KOPT-K1 (cell line): ENCODE measurements around the gene ARAF.
"Not testable (repeated sequence)": the region's sequence is repeated elsewhere in the genome, so short reads cannot be mapped to it uniquely, and the experiment has no call there.

Source experiments
- H3K27ac ChIP-seq: fragments of 200-600 bp; sonication (generic); 2 replicates; pipeline ENCODE4 v1.5.1; 2016; ENCODE audit warnings: antibody characterized with exemption, mild to moderate bottlenecking, low read depth, low read length; ENCODE audit not compliant: poor library complexity, severe bottlenecking
- H3K36me3 ChIP-seq: fragments of 200-600 bp; sonication (generic); 2 replicates; pipeline ENCODE4 v1.5.1; 2017; ENCODE audit warnings: antibody characterized with exemption, mild to moderate bottlenecking, low read length, moderate library complexity; ENCODE audit not compliant: insufficient read depth
- H3K9me3 ChIP-seq: fragments of 200-600 bp; sonication (generic); 2 replicates; pipeline ENCODE4 v1.5.1; 2017; ENCODE audit warnings: antibody characterized with exemption, low read length, mild to moderate bottlenecking; ENCODE audit not compliant: insufficient read depth, poor library complexity, severe bottlenecking

The ARAF gene

DNA sequence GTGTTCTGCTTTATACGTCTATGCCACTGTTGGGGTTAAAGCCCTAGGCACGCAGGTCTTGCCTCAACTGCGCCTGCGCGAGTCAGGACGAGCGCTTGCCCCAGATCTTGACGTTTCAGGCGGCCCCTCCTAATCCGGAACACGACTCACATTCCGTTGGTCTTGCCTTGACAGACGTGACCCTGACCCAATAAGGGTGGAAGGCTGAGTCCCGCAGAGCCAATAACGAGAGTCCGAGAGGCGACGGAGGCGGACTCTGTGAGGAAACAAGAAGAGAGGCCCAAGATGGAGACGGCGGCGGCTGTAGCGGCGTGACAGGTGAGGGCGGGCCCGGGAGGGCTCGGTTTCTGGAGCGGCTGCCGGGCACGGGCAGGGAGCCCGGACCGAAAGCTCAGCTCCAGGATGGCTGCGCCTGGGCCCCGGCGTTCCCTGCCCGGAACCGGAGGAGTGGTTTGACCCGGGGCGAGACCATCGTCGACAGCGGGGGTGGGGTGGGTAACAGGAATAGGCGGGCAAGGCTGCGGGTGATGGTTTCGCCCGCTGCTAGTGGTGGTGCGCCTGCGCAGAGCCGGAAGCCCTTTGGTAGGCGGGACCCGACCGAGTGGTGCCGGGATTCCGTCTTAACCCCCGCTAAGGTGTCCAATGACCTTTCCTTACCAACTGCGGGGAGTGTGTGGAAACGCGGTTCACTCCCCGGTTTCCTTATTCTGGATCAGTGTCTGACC lies at the start of gene ARAF:
ARAF (plus strand) TSS at position 272 of the 725 bp plus-strand sequence. CDS start 1,763 bp downstream, outside the sequence.
- Histone ChIP-seq H3K27ac (peak within 1 kb of the TSS; percentile 86), H3K36me3 (peaks cover 31% of the 10 kb centered on the region), H3K9me3 (no peaks in the 10 kb centered on the region)

DNA sequence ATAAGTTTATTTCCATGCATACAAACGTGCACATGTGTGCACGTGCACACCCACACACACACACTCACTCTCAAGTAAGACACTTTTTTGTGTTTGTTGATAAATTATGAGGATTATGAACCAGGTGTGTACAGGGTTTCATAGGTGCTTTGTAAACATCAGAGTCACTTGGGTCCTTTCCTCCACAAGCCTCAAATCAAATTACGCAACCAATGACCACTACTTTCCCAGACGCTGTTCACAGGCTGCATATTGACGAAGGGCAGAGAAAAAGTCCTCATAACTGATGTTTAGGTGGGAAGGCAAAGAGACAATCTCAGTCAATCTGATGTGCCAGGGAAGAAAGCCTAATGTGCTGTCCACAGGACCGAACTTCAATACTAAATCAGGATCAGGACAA lies 48.6 kb upstream of the ARAF start:
- not testable (repeated sequence) for H3K36me3 ChIP-seq, H3K27ac ChIP-seq, H3K9me3 ChIP-seq

DNA sequence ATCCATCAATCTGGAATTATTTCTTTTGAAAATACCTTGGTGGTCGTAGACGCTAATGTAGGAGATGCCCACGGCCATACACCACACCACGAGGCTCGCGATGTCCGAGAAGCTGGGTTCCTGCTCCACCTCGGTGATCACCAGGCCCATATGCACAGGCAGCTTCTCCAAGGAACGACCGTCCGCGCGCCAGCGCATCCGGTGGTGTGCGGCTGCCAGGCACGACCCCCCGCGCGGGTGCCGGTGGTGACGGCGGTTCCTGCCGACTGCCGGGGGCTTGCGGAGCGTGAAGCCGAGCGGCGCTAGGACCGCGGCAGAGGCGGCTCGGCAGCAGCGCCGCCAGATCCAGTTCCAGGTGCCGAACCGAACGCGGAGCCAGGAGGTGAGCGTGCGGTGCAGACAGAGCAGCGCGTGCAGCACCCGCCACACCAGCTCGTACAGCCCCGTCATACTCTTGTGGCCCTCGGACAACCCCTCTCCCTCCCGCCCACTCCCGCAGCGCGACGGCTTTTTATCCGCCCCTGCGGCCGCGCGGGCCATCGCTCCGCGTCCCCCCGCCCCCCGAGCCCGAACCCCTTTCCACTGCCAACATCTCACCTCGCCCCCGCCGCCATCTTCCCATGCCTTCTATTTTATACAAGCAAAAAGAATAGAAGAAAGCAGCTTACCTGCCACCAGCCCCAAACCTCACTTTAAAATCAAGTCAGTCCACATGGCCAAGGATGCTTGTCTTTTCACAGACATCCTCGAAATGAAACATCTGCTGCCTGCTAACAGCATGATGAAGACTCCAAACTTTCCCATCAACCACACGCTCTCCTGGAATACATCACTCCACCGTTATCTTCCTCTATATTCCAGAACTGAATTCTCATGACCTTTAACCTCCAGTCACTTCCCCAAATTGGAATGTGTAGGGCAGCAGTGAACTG lies 47.7 kb upstream of the ARAF start:
- H3K36me3 ChIP-seq, H3K9me3 ChIP-seq: not testable (repeated sequence)
- H3K27ac ChIP-seq: peak overlapping the region; percentile 44

DNA sequence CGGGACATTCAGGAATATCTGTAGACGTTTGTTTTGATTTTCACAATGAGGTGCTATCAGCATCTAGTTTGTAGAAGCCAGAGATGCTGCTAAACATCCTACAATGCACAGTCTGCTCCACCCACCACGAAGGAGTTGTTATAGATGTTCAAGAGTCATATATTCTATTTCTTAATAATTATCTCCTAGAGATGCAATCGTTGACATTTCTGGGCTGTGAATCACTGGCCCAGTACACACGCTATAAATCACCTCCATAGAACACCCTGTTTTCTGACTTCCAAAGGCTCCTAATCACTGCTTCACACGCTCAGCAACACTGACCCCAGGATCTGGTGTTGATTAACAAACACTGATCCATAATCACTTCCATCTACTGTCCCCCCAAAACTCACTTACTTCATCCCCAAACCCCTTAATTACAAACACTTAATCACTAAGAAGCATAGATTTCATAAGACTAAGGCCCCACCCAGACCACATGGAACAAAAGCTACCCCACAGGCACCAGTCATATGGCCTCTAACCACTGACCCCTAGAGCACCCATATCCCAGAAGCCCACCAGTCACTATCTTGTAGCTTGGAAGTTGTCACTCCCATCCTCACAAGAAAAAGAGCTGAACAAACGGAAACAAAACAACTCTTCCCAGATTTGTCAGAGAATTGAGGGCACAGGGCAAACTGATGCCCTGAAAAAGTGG lies 46.3 kb upstream of the ARAF start:
- Histone ChIP-seq H3K36me3 (no peaks in the 10 kb centered on the region), H3K9me3 (no peaks in the 10 kb centered on the region), H3K27ac (no peak overlapping the region)

DNA sequence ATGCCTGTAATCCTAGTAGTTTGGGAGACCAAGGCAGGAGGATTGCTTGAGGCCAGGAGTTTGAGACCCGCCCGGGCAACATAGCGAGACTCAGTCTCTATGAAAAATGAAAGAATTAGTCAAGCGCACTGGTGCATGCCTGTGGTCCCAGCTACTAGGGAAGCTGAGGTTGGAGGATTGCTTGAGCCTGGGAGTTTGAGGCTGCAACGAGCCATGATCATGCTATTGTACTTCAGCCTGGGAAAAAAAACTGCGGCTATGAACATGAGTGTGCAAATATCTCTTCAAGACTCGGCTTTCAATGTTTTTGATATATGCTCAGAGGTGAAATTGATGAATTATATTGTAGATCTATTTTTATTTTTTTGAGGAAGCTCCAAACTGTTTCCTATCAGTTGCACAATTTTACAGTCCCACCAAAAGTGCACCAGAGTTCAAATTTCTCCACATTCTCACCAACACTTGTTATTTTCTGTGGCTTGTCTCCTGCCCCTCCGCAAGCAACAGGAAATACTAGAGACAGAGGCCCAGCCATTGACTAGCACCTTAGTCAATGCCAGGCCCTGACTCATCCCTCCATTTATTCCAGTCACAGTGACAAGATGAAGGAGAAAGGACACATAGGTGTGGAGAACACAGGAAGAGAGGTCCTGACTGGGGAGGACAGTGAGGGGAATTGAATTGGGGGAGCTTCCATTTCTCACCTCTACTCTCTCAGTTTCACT lies 44.9 kb upstream of the ARAF start:
- Histone ChIP-seq H3K27ac (no peak overlapping the region), H3K9me3 (no peaks in the 10 kb centered on the region), H3K36me3 (no peaks in the 10 kb centered on the region)

DNA sequence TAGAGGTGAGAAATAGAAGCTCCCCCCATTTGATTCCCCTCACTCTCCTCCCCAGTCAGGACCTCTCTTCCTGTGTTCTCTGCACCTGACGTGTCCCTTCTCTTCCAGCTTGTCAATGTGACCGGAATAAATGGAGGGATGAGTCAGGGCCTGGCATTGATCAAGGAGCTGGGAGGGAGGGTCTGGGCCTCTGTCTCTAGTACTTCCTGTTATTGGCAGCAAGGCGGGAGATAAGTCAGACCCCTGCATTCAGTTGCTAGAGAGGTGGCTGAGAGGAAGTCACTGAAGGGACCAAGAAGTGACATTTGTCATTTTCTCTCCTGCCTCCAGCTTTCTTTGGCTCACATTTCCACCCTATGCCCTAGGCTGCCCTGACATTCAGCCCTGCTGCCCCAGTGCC lies 42.9 kb upstream of the ARAF start:
- Histone ChIP-seq H3K9me3 (no peaks in the 10 kb centered on the region), H3K36me3 (no peaks in the 10 kb centered on the region), H3K27ac (no peak overlapping the region)

DNA sequence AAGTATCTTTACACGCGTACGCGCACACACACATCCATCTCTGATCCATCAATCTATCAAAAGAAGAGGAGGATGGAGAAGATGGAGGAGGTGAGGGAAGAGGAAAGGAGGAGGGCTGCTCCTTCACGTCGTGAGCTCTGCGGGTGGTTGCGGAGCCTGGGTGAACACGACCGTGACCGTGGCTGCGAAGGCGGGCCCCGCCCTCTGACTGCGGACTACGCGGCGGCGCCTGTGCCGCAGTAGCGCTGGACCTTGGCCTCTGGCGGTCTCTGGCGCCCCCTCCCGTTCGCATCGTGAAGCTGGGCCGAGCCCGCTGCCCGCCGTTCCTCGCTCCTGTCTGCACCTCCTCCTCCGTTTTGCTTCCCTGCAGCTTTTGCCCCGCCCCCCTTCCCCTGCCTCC lies 37.7 kb upstream of the ARAF start:
- peak overlapping the region; percentile 55 for H3K27ac ChIP-seq

DNA sequence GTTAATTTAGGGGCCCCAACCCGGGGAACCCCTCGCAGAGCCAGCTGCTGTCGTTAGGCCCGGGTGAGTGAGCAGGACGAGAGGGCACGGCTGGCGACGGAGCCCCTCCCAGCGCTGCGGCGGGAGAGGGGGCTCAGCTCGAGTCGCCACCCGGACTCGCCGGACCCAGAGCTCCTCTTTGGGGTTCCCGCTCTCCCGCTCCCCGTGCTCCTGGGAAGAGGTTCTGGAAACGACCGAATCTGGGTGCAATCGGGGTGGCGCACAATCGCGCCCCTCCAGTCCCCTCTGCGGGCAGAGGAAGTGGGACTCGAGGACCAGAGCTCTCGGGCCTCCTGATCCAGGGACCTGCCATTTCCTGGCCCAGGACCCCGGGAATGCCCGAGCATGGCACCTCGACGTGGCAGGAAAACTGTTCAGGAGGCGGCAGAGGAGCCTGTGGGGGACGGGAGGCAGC lies 37.3 kb upstream of the ARAF start:
- Histone ChIP-seq H3K9me3 (no peaks in the 10 kb centered on the region), H3K36me3 (no peaks in the 10 kb centered on the region)

More for the DNA sequence above, 37.7 kb upstream of the ARAF start:
- Histone ChIP-seq H3K9me3 (no peaks in the 10 kb centered on the region), H3K36me3 (no peaks in the 10 kb centered on the region)

DNA sequence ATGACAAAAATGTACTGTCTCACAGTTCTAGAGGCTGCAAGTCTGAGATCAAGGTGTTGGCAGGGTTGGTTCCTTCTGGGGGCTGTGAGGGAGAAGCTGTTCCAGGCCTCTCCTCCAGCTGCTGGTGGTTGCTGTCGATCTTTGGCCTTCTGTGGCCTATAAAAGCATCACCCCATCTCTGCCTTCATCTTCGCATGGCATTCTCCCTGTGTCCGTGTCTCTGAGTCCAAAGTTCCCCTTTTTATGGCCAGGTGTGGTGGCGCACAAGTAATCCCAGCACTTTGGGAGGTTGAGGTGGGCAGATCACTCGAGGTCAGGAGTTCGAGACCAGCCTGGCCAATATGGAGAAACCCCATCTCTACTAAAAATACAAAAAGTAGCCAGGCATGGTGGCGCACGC lies 31.5 kb upstream of the ARAF start:
- no peaks in the 10 kb centered on the region for H3K9me3 ChIP-seq
- no peak overlapping the region for H3K27ac ChIP-seq
- no peaks in the 10 kb centered on the region for H3K36me3 ChIP-seq

More for the DNA sequence above, 37.3 kb upstream of the ARAF start:
- peak overlapping the region; percentile 55 for H3K27ac ChIP-seq

DNA sequence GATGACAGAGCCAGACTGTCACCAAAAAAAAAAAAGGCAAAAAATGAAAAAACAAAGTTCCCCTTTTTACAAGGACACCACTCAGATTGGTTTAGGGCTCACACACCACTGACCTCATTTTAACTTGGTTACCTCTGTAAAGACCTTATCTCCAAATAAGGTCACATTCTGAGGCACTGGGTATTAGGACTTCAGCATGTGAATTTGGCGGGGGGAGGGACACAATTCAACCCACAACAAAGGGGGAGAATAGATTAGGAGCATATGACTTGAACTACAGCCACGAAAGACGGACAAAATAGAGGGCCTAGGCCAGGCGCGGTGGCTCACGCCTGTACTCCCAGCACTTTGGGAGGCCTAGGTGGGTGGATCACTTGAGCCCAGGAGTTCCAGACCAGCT lies 31.0 kb upstream of the ARAF start:
- H3K9me3 ChIP-seq: no peaks in the 10 kb centered on the region
- H3K36me3 ChIP-seq: no peaks in the 10 kb centered on the region
- H3K27ac ChIP-seq: no peak overlapping the region

DNA sequence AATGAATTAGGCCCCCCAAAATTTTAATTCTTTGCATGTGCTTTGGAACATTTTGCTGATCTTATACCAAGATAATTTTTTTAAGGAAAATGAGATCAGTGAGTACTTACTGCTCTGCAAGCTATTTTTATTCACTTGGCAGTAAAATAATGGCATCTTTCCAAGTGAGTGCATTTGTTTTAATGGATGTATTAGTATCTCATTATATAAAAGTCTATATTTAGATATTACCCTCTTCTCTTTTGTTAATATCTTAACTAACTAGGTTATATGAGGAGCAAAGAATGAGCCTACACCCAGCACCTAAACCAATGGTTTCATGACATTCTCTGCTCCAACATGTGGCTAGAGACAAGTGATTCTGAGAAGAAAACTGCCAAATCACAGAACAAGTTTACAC lies 21.1 kb upstream of the ARAF start:
- H3K36me3 ChIP-seq: no peaks in the 10 kb centered on the region
- H3K27ac ChIP-seq: no peak overlapping the region
- no peaks in the 10 kb centered on the region for H3K9me3 ChIP-seq

DNA sequence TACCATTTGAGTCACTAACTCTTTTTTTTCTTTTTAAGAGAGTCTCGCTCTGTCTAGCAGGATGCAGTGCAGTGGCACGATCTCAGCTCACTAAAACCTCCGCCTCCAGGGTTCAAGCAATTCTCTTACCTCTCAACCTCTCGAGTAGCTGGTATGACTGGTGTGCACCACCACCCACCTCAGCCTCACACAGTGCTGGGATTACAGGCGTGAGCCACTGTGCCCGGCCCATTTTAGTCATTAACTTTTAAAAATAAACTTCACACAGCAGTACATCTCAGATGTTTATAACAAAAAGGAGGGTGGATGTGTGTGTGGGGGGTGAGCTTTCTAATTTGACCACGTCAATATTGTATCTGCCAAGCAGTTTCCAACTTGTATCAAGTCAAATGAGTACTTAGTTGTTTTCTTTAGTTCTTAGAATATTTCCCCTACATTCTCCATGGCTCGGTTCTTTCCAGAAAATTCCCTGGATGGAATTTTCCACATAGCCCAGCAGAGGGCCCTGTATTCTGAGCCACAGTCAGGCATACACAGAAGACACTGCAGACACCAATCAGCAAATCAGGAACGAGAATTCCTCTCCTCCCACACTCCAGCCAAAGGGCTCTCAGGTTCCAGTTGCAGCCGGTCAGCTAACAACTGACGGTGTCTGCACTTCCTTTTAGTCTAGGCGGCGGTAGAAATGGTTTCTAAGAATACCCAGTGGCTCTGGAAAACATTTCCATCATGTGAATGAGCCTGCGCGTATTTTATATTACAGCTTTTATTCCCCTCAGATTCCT lies 20.1 kb upstream of the ARAF start:
- no peaks in the 10 kb centered on the region for H3K9me3 ChIP-seq
- H3K36me3 ChIP-seq: no peaks in the 10 kb centered on the region
- no peak overlapping the region for H3K27ac ChIP-seq

DNA sequence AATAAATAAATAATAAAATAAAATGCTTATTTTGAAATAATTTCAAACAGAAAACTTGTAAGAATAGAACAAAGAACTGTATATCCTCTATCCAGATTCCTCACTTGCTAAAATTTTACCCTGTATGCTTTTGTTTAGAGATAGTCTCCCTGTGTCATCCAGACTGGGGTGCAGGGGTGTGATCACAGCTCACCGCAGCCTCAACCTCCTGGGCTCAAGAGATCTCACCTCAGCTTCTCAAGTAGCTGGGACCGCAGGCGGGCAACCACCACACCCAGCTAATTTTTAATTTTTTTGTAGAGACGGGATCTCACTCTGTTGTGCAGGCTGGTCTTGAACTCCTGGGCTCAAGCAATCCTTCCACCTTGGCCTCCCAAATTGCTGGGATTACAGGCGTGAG lies 17.5 kb upstream of the ARAF start:
- Histone ChIP-seq H3K36me3 (no peaks in the 10 kb centered on the region), H3K9me3 (no peaks in the 10 kb centered on the region), H3K27ac (no peak overlapping the region)

DNA sequence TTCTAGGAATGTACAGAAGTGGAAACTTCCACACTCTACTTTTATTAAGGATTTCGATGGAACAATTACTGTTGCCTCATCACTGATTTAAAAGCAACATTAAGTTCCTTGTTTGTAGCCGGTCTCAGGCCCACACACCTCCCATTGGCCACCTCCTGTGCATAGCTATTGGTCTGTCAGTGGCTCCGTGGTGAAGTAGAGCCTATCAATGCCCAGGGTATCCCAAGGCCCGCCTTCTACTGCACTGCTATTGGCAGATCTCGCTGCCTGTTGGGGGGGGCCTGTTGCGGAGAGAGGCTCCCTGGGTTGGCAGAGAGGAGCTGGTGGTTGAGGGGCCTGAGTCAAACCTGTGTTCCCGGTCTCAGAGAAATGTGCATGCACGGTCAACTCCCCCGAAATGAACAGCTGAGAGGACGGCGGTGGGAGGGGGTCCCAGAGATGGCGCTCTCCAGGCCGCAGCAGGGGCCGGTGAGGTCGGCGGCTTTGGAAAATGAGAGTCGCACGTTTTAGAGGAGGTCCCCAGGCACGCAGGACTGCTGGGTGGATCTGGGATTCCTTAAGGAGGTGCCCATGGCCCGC lies 4.9 kb upstream of the ARAF start:
- Histone ChIP-seq H3K27ac (no peak overlapping the region), H3K36me3 (no peaks in the 10 kb centered on the region), H3K9me3 (no peaks in the 10 kb centered on the region)
